ENCODE data around the gene SNUPN. TPM values are rescaled to one million over a fixed set of nuclear protein-coding genes. Genes with fewer than 3 reads are reported as not detected.

Gene SNUPN
- total RNA-seq, 6 donors from 2014 or later: 14.1 to 30.4 (median 22.4) TPM

GRCh38 chr15:75671730-75672602 lies 46.4 kb upstream of the SNUPN start:
- Histone ChIP-seq H3K4me1 (peaks cover 22 to 35% (median 29%) of the 10 kb centered on the region in 4 donors), H3K27ac (peak overlapping the region; percentile 4 to 72 (median 66)), H3K27me3 (no peaks in the 10 kb centered on the region), H3K36me3 (no peaks in the 10 kb centered on the region), H3K9me3 (no peaks in the 10 kb centered on the region), H3K4me3 (no peak overlapping the region)
- WGBS, 2 donors: 83 to 91% methylated on average over 7 to 11 of the region's 11 CpGs
- no peak for ATAC-seq (ENCODE audit: low FRiP score in 2 of 2)
- no peak for TF ChIP-seq POLR2AphosphoS5 (IDR thresholded peaks at IDR 0.05)
- DNase-seq: no peak

- Histone ChIP-seq H3K36me3 (no peaks in the 10 kb centered on the region), H3K27me3 (no peaks in the 10 kb centered on the region), H3K27ac (no peak overlapping the region), H3K9me3 (no peaks in the 10 kb centered on the region), H3K4me3 (no peak overlapping the region), H3K4me1 (peaks cover 38 to 55% (median 46%) of the 10 kb centered on the region in 4 donors)
- DNase-seq (no peak), ATAC-seq (ENCODE audit: low FRiP score in 2 of 2) (no peak)
- no peak for TF ChIP-seq CTCF (IDR thresholded peaks at IDR 0.05)
- no peak for TF ChIP-seq POLR2AphosphoS5 (IDR thresholded peaks at IDR 0.05)
- no peak for TF ChIP-seq POLR2A (IDR thresholded peaks at IDR 0.05)
- no peak for TF ChIP-seq EP300 (IDR thresholded peaks at IDR 0.05)
- 81 to 84% methylated on average over 6 of the region's 6 CpGs for whole genome bisulfite sequencing, 2 donors
Observed at GRCh38 chr15:75669879-75670212, 44.3 kb upstream of the SNUPN start.

GRCh38 chr15:75669191-75669878 lies 43.8 kb upstream of the SNUPN start:
- no peaks in the 10 kb centered on the region for H3K9me3 ChIP-seq
- H3K4me3 ChIP-seq: no peak overlapping the region
- 85 to 94% methylated on average over 8 to 9 of the region's 14 CpGs for WGBS, 2 donors
- no peaks in the 10 kb centered on the region for H3K36me3 ChIP-seq
- peaks cover 38 to 58% (median 45%) of the 10 kb centered on the region in 4 donors for H3K4me1 ChIP-seq
- TF ChIP-seq CTCF (IDR thresholded peaks at IDR 0.05): no peak
- no peak for TF ChIP-seq POLR2A (IDR thresholded peaks at IDR 0.05)
- TF ChIP-seq POLR2AphosphoS5 (IDR thresholded peaks at IDR 0.05): no peak
- no peak for TF ChIP-seq EP300 (IDR thresholded peaks at IDR 0.05)
- peak overlapping the region in 2 of 4 donors; percentile 7 to 14 for H3K27ac ChIP-seq
- ATAC-seq (ENCODE audit: low FRiP score in 2 of 2): no peak
- peak in 1 of 2 donors; percentile 43 for DNase-seq
- H3K27me3 ChIP-seq: no peaks in the 10 kb centered on the region

GRCh38 chr15:75666823-75667501 lies 41.4 kb upstream of the SNUPN start:
- Histone ChIP-seq H3K4me3 (no peak overlapping the region), H3K27me3 (no peaks in the 10 kb centered on the region), H3K9me3 (no peaks in the 10 kb centered on the region), H3K27ac (peak overlapping the region; percentile 72 to 88 (median 84)), H3K36me3 (peaks cover 0 to 10% (median 2%) of the 10 kb centered on the region in 4 donors), H3K4me1 (peaks cover 27 to 44% (median 31%) of the 10 kb centered on the region in 4 donors)
- TF ChIP-seq CTCF (IDR thresholded peaks at IDR 0.05) (peak in 1 of 6 experiments; percentile 14), POLR2AphosphoS5 (IDR thresholded peaks at IDR 0.05) (peak; percentile 81 to 92), POLR2A (IDR thresholded peaks at IDR 0.05) (peak in 1 of 4 donors; percentile 25), EP300 (IDR thresholded peaks at IDR 0.05) (peak; percentile 87 to 95 (median 92))
- peak; percentile 79 to 81 for ATAC-seq (ENCODE audit: low FRiP score in 2 of 2)
- WGBS, 2 donors: 59 to 60% methylated on average over 4 to 11 of the region's 15 CpGs
- peak in 1 of 2 donors; percentile 85 for DNase-seq

All from upper lobe of left lung (tissue), 6 donors.